HCT116 (cell line): ENCODE results near the gene GABBR1.

ENCODE experiments used
- EZH2 ChIP-seq: fragments of 200-600 bp; sonication (generic); IDR thresholded peaks from 2 replicates; pipeline ENCODE4 v1.6.1; 2017; ENCODE audit warnings: antibody characterized with exemption, mixed run types
- EZH2phosphoT487 ChIP-seq: fragments of 200-600 bp; IDR thresholded peaks from 2 replicates; pipeline ENCODE4 v1.6.1; 2018; ENCODE audit warnings: antibody characterized with exemption, borderline replicate concordance
- POLR2A ChIP-seq: IDR thresholded peaks from 2 replicates; pipeline ENCODE4 v1.7.0; 2011; ENCODE audit warnings: borderline replicate concordance; ENCODE audit not compliant: insufficient read depth, insufficient read length; ENCODE audit errors: extremely low read depth
- YY1 ChIP-seq: IDR thresholded peaks from 2 replicates; pipeline ENCODE4 v1.6.1; 2011; ENCODE audit warnings: low read length, low read depth, moderate library complexity, mild to moderate bottlenecking; ENCODE audit not compliant: insufficient replicate concordance; ENCODE audit errors: extremely low read depth
- TF ChIP-seq, protein P1 (sequence below), 3 experiments: fragments of 200-600 bp in 1 of 3; sonication (generic) in 1 of 3; IDR thresholded peaks in 2 of 3; conservative IDR thresholded peaks in 1 of 3; 2 replicates each; pipeline ENCODE4 v1.5.1; 2012 to 2017; ENCODE audit warnings: low read depth in 2 of 3, low read length in 2 of 3, antibody characterized with exemption in 1 of 3, borderline replicate concordance in 1 of 3, control low read depth in 1 of 3, mild to moderate bottlenecking in 1 of 3, mixed read lengths in 1 of 3, mixed run types in 1 of 3, moderate library complexity in 1 of 3; ENCODE audit not compliant: insufficient read depth in 1 of 3

DNA sequence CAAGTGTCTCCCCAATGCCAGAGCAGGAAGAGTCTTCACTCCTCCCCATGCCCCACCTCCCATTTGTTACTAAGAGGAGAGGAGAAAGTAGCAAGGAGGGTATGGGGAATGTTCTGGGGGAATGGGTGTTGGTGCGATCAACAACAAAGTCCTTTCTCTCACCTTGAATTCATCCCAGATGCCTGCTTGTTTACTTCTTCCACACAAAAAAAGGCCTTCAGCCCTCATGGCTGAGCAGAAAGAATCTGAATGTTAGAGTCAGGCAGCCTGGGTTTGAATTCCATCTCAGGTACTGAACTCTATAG lies 33.8 kb upstream of the GABBR1 start:
- no peak for TF ChIP-seq EZH2
- no peak for TF ChIP-seq YY1
- TF ChIP-seq, protein P1, sequence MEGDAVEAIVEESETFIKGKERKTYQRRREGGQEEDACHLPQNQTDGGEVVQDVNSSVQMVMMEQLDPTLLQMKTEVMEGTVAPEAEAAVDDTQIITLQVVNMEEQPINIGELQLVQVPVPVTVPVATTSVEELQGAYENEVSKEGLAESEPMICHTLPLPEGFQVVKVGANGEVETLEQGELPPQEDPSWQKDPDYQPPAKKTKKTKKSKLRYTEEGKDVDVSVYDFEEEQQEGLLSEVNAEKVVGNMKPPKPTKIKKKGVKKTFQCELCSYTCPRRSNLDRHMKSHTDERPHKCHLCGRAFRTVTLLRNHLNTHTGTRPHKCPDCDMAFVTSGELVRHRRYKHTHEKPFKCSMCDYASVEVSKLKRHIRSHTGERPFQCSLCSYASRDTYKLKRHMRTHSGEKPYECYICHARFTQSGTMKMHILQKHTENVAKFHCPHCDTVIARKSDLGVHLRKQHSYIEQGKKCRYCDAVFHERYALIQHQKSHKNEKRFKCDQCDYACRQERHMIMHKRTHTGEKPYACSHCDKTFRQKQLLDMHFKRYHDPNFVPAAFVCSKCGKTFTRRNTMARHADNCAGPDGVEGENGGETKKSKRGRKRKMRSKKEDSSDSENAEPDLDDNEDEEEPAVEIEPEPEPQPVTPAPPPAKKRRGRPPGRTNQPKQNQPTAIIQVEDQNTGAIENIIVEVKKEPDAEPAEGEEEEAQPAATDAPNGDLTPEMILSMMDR (IDR thresholded peaks at IDR 0.05 in 2 of 3, conservative IDR thresholded peaks at IDR 0.05 in 1 of 3; ENCODE audit: borderline replicate concordance in 1 of 3, insufficient read depth in 1 of 3, low read depth in 2 of 3, low read length in 2 of 3), result no peak
- no peak for TF ChIP-seq POLR2A
- no peak for TF ChIP-seq EZH2phosphoT487
